ENCODE results near the gene PRKD1.
"Not testable (repeated sequence)": the region's sequence is repeated elsewhere in the genome, so short reads cannot be mapped to it uniquely, and the experiment has no call there.

GRCh38 chr14:29726560-29727331, 200.9 kb downstream of the PRKD1 start:
- not testable (repeated sequence) for TF ChIP-seq CTCF, POLR2A (IDR thresholded peaks at IDR 0.05)
